NCI-H2227 treated with DMSO at 0.1 percent for 48 hours (cell line): Measurements from ENCODE around the gene RNF180.
A peak's percentile ranks its signal among the peaks of the same experiment; 100 is the strongest.
"Not testable (repeated sequence)": the region's sequence is repeated elsewhere in the genome, so short reads cannot be mapped to it uniquely, and the experiment has no call there.

Experiments used
- DNase-seq: peaks from one replicate; lab custom pipeline; 2025; lab: John Stamatoyannopoulos, UW

The RNF180 gene

DNA sequence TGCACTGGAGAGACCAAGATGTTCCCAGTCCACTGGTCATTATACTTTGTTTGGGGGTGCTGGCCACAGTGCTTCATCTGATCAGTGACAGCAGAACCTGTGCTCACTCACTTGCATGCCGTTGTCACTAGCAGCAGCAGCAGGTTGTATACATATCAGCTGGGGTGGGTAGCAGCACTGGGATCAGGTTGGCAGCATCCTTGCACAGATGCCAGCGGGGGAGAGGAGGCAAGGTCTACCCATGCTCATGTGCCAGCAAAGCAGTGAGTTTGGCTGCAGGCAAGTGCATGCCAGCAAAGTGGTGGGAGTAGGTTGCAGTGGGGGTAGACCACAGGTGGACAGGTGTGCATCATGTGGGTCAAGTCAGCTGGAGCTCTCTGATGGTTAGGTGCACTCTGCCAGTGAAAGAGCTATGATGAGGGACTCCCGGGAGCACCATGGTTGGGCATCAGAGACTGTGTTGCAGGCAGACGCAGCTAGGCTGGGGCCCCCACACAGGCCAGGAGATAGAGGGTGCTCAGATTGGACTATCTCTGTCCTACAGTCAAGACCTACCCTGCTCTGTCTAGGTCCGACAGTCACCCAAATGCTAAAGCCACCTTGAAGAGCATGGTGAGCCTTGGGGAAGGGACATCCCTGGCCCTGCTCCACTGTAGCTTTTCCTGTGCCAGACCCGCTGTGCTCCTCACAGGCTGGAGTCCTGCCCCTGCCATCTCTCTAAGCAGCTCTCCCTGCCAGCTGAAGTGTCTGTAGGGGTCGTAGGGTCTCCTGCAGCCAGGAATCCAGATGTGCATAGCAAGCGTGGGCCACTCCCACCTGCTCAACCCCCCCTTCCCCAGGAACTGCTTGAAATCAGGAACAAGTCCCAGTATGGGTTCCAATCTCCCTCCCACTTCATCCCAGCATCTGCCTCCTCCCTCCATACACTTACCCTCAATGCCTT is 119.8 kb downstream of the RNF180 start:
- DNase-seq, result no peak

DNA sequence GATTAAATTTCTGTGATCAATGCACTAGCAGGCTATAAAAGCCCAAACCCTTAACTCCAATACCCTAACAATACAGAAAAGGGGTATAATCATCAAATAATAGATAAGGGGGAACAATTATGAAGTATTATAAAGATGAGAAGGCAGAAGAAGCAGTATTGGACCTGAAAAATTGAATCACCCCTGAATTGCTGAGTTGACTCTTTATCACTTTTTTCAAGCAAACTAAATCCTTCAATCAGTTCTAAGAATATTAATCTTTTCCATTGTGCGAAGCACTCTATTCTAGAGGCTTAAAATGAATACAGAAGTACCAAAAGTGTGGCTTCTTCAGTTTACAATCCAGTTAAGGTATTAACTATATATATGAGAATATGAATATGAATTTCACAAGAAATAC is 120.7 kb downstream of the RNF180 start:
- DNase-seq, result no peak

DNA sequence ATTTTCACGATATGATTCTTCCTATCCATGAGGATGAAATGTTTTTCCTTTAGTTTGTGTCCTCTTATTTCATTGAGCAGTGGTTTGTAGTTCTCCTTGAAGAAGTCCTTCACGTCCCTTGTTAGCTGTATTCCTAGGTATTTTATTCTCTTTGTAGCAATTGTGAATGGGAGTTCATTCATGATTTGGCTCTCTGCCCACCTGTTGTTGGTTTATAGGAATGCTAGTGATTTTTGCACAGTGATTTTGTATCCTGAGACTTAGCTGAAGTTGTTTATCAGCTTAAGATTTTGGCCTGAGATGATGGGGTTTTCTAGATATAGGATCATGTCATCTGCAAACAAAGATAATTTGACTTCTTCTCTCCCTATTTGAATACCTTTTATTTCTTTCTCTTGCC is 122.9 kb downstream of the RNF180 start:
- DNase-seq, result not testable (repeated sequence)

DNA sequence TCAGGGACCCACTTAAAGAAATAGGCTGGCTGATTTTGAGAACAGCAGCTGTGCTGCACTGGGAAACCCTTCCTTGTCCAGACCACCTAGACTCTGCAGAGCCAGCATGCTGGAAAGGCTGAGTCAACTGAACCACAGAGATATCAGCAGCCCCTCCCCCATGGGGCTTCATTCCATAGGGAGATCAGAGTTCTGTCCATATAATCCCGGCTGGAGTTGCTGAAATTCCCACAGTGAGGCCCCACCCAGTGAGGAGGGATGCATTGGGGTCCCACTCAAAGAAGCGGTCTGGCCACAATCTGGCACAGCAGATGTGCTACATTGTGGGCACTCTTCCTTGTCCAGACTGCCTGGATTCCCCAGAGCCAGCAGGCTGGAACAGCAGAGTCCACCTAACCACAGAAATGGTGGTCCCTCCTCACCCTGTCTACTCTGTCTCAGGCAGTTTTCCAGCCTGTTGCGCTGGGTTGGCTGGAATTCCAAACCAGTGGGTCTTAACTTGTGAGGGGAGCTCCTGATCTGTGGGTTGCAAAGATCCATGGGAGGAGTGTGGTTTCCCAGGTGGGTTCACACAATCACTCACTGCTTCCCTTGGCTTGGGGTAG is 127.1 kb downstream of the RNF180 start:
- no peak for DNase-seq

DNA sequence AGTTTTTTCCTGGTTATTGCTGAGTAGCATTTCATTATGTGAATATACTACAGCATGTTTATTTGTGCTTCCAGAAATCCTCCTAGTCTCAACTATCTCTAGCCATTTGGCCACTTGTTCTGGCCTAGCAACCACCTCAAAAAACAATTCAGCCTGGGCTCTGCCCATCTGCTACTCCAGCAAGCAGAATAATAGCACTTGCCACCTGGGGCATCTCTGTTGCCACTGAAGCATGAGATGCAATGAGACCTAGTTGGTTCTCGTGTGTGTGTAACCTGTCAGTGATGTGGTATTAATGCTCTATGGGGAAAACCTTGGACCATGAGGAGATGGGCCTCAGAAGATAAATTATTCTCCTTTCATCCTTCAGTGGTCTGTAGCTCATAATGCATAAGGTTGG is 129.5 kb downstream of the RNF180 start:
- no peak for DNase-seq

DNA sequence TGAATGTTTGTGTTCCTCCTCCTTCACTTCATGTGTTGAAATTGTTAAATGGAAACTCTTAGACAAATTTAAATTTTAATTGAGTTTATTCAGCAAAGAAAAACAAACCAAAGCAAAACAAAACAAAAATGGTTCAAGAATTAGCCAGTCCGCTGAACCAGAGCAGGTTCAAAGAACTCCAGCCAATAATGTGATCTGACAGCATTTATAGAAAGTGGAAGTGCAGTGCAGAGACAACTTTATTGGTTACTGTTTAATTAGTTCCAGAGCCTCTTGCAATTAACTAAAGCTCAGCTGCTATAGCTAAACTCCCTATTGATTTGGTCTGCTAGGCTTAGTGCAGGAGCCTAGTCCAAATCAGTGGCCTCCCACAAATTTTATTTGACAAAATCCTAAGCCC is 132.9 kb downstream of the RNF180 start:
- DNase-seq, result no peak

DNA sequence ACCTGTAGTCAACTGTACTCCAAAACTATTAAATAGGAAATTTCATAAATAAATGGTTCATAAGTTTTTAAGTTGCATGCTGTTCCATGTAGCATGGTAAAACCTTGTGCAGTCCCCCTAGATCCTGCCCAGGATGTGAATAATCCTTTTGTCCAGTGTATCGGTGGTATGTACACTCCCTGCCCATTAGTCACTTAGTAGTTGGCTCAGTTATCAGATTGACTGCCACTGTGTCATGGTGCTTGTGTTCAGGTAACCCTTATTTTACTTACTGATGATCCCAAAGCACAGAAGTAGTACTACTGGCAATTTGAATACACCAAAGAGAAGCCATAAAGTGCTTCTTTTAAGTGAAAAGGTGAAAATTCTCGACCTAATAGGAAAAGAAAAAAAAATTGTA is 134.2 kb downstream of the RNF180 start:
- no peak for DNase-seq

DNA sequence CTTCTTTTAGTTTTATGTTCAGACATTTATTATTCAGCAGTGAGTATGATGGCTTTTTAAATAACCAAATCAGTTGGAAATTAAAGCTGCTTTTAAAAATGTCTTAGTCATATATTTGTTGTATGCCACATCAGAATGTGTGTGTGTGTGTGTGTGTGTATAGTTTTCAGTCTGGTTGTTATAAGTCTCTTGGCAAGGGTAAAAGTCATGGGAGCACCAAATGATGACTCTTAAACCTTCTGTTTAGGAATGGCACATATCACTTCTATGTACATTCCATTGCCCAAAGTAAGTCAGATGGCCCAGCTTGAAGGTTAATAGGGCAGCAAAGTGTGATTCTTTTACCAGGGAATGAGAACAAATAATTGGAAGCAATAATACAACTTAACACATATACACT is 135.9 kb downstream of the RNF180 start:
- DNase-seq, result no peak

DNA sequence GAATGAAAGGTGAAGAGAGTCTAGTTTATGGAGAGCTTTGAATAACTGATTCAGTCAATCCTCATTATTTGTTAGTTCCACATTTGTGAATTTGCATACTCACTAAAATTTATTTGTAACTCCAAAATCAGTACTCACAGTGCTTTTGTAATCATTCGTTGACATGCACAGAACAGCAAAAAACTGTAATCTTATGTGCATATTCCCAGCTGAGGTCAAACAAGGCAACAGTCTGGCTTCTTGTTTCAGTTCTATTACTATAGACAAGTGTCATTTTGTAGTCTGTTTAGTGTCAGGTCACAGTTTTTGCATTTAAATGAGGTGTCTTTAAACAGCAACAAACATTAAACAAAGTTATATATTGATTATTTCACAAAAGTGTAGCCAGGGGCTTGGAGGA is 142.5 kb downstream of the RNF180 start:
- DNase-seq, result no peak

DNA sequence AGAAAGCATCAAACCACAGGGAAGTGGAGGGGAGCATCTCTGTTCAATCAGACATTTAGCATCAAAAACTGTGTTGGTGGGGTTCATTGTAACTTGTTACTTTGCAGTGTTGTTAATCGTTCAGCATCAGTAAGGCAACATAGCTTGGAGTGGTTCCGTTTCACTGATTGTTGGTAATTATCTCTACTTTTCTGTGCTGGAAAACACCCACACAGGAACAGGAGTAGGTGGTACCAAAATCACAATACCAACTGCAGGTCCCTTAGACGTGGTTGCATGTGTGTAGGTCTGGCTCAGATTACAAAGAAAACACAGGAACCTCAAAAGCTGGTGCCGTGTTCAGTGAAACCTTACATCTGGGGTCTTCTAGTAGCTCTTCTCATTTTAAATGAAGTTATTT is 146.8 kb downstream of the RNF180 start:
- DNase-seq, result no peak

DNA sequence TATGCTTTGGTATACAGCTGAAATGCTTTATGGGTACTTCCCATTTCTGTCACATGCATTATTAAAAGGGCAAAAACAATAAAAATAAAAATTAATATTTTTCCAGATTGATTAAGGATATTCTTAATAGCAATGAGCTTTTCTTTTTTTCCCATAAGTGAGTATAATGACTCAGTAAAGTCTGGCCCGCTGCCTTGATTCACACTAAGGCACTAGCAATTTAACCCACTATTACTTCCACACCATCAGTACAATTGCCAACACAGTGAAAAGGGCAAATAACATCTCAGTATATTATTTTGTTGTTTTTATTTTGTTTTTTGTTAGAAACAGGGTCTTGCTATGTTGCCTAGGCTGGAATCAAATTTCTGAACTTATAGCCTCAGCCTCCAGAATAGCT is 150.1 kb downstream of the RNF180 start:
- no peak for DNase-seq

DNA sequence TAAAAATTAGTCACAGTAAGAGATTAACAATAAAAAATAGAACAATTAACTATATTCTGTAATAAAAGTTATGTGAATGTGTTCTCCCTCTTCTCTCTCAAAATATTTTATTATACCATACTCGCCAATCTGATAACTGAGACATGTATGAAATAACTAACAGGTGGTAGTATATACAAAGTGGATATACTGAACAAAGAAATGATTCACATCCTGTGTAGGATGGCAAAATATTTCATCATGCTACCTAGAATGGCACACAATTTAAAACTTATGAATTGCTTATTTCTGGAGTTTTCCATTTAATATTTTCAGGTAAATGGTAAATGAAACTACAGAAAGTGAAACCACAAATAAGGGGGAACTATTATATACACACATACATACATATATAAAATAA is 152.5 kb downstream of the RNF180 start:
- DNase-seq, result no peak

DNA sequence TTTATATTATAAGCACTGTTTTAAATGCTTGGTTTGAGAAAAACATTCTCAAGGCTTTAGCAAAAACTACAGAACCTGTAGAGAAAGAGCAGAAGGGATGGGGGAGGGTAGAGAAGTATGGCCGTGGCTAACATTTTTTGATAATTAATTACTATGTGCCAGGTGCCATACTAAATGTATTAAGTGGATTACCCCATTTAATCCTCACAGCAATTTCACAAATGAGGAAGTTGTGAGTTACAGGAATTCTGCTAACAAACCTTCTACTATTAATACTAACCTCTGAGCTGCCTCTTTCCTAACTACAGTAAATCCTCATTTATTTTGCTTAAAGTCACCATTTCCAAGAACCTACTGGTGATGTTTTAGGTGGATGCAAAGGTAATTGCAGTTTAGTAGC is 157.9 kb downstream of the RNF180 start:
- DNase-seq, result no peak

DNA sequence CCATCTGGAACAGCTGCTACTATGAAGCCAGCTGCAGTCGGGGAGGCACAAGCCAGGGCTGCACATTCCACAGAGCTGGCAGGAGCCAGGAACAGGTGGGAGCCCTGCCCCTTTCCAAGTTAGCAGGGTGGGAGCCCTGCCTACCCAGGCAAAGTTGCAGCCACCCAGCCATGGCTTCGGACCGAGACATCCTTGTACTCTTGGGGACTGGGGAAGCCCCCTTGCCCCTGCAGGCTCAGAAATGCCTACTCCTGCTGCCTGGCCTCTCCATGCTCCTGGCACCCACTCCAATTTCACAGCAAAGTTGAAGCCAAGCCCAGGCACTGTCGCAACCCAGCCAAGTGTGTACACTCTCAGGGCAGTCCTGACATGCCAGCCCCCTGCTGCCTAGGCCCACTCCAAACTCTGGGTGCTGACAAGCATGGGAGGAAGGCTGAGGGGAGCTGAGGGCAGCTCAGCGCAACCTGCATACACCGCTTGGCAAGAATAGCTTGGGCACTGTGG is 165.1 kb downstream of the RNF180 start:
- DNase-seq, result no peak

DNA sequence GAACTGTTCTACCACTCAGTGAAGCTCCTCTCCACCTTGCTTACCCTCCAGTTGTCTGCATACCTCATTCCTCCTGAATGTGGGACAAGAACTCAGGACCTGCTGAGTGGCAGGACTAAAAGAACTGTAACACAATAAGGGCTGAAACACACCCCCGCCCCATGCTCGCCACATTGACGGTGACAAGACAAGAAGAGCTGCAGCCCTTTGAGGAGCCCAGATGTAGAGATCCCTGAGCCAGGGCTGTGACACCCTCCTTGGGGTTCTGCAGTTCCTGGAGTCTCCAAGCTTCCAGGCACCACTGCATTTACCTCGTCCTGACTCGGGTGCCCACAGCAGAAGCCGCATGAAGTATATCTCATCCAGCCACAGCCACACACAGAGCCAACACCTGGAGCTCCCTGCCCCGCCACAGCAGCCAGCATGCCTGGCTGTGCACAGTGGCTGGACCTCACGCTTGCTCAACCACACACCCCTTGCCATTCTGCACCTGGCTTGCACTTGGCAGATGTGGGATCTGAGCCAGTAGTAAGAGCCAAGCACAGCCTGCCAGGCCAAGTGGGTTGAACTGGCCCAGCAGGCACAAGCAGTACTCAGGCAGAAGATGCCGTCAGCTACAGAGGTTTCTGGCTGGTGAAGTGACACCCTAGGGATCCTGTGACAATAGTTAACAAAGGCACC is 166.1 kb downstream of the RNF180 start:
- DNase-seq, result no peak

DNA sequence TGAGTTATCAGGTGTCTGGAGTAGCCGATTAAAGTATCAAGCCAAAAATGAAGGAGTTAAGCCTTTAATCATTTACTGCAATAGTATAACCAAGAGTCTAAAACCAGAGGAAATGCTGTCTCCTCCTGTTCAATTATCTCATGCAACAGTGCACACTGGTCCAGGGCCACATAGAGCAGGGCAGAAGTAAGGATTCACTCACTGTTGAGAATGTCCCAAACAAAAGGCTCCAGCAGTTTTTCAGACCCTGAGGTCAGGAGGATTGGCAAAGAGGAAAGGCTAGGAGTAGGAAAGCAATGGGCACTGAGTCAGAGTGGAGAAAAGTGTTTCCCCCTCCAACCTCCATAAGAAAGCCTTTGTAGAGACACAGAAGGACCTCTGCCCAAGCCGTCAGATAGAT is 168.2 kb downstream of the RNF180 start:
- DNase-seq, result no peak

DNA sequence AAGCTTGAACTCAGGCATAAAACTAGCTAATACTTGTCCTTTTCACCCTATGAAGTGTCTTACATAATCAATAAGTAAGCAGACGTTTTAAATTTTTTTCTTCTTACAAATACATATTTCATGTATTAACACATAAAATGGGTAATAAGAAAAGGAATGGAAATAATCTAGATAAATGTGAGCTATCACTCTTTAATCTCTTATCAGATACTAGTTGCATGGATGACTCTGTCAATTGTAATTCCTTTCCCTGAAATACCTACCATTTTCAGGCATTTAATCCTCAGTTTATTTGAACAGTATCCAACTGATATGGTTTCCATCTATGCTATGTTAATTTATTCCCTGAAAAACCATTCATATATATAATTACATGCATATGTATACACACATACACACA is 174.1 kb downstream of the RNF180 start:
- no peak for DNase-seq

DNA sequence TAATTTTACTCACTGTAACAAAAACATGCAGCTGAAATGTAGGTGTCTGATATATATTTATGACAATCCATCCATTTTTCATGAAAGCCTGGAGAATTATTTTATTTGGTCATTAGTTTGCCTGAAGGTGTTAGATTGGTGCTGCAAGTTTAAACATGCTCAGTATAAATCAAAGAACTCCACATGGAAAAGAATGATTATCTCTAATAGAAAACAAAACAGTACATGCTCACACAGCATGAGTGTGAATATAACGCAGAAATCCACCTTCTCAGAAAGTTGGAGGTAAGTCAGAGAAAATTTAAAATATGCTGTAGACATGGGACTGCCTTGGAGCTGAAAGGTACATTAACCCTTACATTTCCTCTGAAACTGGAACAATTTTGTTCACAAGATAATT is 174.7 kb downstream of the RNF180 start:
- DNase-seq, result no peak

DNA sequence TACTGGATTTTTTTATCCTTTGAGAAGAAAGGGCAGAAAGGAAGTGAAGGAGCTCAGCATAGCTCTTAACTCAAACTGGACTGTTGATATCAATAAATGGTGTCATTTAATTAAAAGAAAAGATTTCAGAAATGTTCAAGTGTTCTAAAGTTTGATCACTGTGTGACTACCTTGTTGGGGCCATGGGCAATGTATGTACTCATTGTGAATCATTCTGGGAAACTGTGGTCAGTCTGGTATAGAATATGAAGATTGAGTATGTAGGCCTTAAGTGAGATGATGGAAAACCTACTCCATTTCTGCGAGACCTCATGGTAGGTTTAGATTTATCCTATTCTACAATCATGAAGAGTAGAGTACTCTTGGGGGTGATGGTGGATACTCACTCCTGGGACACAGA is 175.7 kb downstream of the RNF180 start:
- no peak for DNase-seq

DNA sequence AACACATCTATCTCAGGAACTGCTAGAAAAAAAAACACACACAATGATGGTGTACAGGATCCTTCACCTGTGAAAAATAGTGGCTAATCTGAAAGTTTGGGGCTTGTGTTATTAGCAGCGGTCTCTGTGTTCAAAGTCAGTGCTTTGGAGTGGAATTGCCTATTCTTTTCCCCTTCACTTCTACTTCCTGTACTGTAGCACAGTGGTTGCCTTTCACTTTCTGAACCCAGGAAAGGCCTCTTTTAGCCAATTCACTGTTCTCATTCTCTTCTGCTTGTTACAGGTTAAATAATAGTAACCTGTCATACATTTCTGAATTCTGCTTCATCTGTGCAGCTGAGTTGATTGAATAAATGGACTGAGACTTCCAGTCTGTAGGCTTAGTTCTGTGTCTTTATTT is 178.9 kb downstream of the RNF180 start:
- no peak for DNase-seq

DNA sequence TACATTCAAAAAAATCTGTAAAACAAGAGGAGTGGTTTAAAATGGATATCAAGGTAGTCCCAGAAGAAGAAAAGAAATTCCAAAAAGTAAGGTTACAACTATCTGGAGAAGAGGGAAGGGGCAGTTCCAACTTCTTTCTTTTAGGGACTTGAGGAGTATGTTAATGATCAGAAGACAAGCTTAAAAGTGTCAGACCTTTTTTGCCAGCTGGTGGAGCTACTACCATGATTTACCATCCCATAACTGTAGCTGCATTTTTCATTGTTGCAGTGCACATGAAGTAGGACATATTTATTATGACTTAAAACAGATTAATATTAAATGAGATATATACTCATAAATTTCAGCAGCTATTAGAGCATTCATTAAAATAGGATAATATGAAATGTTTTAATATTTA is 181.7 kb downstream of the RNF180 start:
- DNase-seq, result peak; percentile 1

DNA sequence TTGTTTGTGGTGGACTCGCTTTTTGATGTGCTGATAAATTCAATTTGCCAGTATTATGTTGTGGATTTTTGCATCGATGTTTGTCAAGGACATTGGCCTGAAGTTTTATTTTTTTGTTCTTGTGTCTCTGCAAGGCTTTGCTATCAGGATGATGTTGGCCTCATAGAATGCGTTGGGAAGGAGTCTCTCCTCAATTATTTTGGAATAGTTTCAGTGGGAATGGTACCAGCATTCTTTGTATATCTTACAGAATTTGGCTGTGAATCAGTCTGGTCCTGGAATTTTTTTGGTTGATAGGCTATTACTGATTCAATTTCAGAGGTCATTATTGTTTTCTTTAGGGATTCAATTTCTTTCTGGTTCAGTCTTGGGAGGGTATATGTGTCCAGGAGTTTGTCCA is 198.8 kb downstream of the RNF180 start:
- no peak for DNase-seq

DNA sequence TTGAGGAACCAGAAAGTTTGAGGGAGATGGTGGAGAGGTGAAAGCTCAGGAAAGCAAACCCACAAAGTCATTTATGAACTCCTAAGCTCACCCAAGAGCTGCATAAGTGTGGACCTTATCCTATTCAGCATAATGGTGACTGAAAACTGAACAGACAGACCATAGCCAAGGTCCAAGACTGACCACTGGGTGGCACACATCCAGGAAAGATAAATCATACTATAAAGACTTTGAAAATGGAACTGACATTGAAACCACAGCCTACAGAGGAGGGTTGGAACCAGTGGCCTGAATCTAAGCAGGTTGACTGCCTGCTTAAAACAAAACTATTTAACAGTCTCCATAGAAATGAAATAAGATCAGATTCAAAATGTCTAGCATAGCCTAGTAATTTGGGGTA is 219.1 kb downstream of the RNF180 start:
- DNase-seq, result peak; percentile 2
